ENCODE measurements around the gene LEMD1.
"Not testable (repeated sequence)": the region's sequence is repeated elsewhere in the genome, so short reads cannot be mapped to it uniquely, and the experiment has no call there.

LEMD1 gene

GRCh38 chr1:205370780-205371179 lies 51.1 kb downstream of the LEMD1 start:
- CTCF ChIA-PET, result no interaction called here
- TF ChIP-seq CTCF (conservative IDR thresholded peaks at IDR 0.05; ENCODE audit: low read depth), result no peak
- DNase-seq (ENCODE audit: low spot score), result no peak
- H3K27ac ChIP-seq, result no peak overlapping the region
- POLR2A ChIA-PET (ENCODE audit: low non-redundant PET), result no interaction called here

- CTCF ChIA-PET, result interaction anchor here (3.0 kb wide), 1 partner anchor 15 kb away, joined by 11 read pairs; no protein-coding TSS in a partner anchor
- no peak for TF ChIP-seq CTCF (conservative IDR thresholded peaks at IDR 0.05; ENCODE audit: low read depth)
- POLR2A ChIA-PET (ENCODE audit: low non-redundant PET), result no interaction called here
- no peak overlapping the region for H3K27ac ChIP-seq
- DNase-seq (ENCODE audit: low spot score), result no peak
Measured at GRCh38 chr1:205369701-205370123, 52.1 kb downstream of the LEMD1 start.

- POLR2A ChIA-PET (ENCODE audit: low non-redundant PET), result no interaction called here
- no peak overlapping the region for H3K27ac ChIP-seq
- CTCF ChIA-PET, result interaction anchor here (0.6 to 3.0 kb wide), 2 partner anchors 14 to 20 kb away, joined by 3 to 11 read pairs; no protein-coding TSS in a partner anchor
- DNase-seq (ENCODE audit: low spot score), result no peak
- no peak for TF ChIP-seq CTCF (conservative IDR thresholded peaks at IDR 0.05; ENCODE audit: low read depth)
Measured at GRCh38 chr1:205368478-205368877, 53.4 kb downstream of the LEMD1 start.

GRCh38 chr1:205365945-205366463 lies 55.9 kb downstream of the LEMD1 start:
- no peak for TF ChIP-seq CTCF (conservative IDR thresholded peaks at IDR 0.05; ENCODE audit: low read depth)
- no peak for DNase-seq (ENCODE audit: low spot score)
- CTCF ChIA-PET, result interaction anchor here (1.2 to 1.8 kb wide), 2 partner anchors 12 to 120 kb away, joined by 5 to 14 read pairs; no protein-coding TSS in a partner anchor
- no peak overlapping the region for H3K27ac ChIP-seq
- POLR2A ChIA-PET (ENCODE audit: low non-redundant PET), result interaction anchor here (0.6 kb wide), 1 partner anchor 409 kb away, joined by 3 read pairs; no protein-coding TSS in a partner anchor

GRCh38 chr1:205365086-205365485 lies 56.8 kb downstream of the LEMD1 start:
- CTCF ChIA-PET; DNase-seq (ENCODE audit: low spot score); H3K27ac ChIP-seq; POLR2A ChIA-PET (ENCODE audit: low non-redundant PET): not testable (repeated sequence)

GRCh38 chr1:205360891-205361290 lies 61.0 kb downstream of the LEMD1 start:
- no peak for TF ChIP-seq CTCF (conservative IDR thresholded peaks at IDR 0.05; ENCODE audit: low read depth)
- DNase-seq (ENCODE audit: low spot score), result no peak
- CTCF ChIA-PET, result interaction anchor here (0.9 to 2.5 kb wide), 4 partner anchors 25 to 125 kb away, joined by 3 to 7 read pairs (median 6); no protein-coding TSS in a partner anchor
- POLR2A ChIA-PET (ENCODE audit: low non-redundant PET), result no interaction called here
- no peak overlapping the region for H3K27ac ChIP-seq

GRCh38 chr1:205359771-205360565 lies 61.9 kb downstream of the LEMD1 start:
- DNase-seq (ENCODE audit: low spot score), result no peak
- POLR2A ChIA-PET (ENCODE audit: low non-redundant PET), result interaction anchor here (0.5 kb wide), 1 partner anchor 49 kb away, joined by 3 read pairs; no protein-coding TSS in a partner anchor
- TF ChIP-seq CTCF (conservative IDR thresholded peaks at IDR 0.05; ENCODE audit: low read depth), result no peak
- no peak overlapping the region for H3K27ac ChIP-seq
- CTCF ChIA-PET, result interaction anchor here (0.5 to 2.5 kb wide), 3 partner anchors 24 to 126 kb away, joined by 6 to 7 read pairs (median 6); no protein-coding TSS in a partner anchor

Measured in RWPE1 (cell line).